ENCODE measurements around the gene ASXL3.

Gene ASXL3

DNA sequence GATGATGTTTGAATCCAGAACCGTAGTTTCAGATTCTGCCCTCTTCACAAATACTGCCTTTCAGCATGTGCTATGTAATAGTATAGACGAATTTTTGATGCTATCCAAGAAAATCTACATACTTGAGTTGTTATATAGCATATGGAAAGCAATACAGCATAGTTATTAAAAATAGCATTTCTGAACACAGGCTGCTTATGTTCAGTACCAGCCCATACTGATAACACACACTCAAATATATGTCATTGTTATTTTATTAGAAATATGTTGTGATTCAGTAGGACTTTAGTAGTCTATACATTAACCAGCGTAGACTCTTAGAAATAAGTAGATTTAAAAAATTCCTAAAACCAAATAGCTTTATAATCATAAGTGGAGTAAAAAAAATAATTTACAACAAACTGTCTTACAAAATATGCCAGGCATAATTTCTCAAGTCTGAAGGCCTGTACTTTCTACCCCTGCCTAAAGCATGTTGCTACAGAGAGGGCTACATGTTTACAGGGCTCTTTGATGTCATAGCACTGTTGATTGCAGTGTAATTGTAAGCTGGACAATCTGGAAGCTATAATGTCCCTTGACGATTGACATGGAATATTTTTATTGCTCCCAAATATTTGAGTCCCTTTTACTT is 86.3 kb downstream of the ASXL3 start:
- DNase-seq (ENCODE audit: low read depth): no peak

DNA sequence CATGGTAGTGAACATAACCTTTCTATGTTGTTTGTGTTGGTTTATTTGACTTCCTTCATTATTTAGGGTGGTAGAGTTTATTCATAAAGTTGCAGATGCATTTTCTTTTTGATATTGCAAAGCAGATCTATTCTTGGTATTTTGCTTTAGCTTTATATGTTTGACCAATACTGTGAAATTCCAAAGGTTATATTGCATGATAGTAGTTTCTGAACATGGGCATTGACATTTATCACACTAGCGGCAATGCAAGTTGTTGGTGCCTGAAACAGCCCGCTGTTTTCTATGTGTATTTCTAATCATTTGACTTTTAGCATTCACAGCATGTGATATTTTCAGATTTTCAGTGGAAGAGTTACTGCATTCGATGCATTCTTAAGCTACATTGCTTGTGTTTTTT is 87.2 kb downstream of the ASXL3 start:
- DNase-seq (ENCODE audit: low read depth): no peak

DNA sequence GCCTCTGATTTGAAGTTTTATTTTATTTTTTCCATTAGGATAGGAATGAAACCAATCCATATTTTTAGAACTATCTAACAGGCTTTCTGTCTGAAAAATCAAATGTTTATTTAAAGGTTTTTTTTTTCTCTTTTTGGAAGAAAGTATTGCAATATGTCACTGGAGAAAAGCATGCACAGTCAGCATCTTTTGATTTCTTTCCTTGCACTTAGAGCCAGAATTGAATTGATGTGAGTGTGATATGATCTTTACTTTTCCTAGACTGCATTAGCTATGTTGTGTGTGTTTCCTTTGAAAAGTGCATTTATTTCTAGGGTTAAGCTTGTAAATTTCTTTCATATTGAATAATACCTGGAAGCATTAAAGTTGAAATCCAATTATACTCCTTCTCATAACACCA is 87.6 kb downstream of the ASXL3 start:
- DNase-seq (ENCODE audit: low read depth): no peak

DNA sequence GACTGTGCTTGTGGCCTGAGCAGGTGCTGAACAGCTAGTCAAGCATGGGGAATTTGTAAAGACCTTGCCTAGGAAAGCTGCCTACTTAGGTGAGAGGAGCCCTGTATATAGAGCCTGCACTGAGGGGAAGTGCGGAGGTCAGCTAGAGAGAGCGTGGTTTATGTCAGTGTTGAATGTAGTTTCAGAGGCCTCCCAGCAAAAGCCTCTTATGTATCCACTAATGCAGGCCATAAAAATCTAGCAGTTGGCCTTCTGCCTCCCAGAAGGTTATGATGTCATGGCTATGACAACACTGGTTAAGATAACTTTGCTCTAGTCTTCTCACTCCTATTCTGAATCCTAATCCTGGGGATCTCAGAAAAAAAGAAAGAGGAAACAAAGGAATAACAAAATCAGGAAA is 88.9 kb downstream of the ASXL3 start:
- no peak for DNase-seq (ENCODE audit: low read depth)

DNA sequence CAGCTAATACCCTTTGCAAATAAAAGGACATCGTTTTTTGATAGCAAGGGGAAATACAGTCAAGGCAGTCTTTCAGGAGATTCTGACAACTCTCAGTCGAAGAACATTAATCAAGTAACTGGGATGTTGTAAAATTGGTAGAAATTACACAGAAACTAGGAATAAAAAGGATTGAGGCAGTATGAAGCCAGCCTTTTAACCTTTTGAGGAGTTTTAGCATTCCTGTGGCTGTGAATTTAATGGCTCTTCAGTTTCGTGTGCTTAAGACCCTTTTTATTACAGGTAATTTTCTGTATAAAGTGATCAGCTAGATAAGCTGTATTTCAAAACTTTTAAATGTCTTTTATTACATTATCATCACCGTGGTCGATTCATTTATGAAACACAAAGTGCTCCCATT is 91.6 kb downstream of the ASXL3 start:
- DNase-seq (ENCODE audit: low read depth): no peak

DNA sequence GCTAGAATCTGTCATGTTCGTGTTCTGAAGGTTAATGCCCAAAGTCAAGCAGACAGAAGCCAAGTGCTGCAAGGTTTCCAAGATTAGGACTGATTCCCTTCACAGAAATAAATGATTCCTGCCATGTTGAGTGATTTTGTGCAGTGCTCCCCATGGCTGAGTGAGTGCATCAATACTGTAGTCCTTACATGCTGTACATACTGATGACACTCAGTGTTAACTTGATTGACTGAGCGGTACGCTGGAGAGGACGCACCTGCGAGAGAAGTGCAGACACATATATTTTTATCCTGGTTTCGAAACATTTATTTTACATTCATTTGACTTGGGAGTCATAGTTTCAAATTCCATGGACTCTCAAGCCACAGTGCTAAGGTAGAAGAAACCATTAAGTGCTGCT is 92.0 kb downstream of the ASXL3 start:
- DNase-seq (ENCODE audit: low read depth): no peak

DNA sequence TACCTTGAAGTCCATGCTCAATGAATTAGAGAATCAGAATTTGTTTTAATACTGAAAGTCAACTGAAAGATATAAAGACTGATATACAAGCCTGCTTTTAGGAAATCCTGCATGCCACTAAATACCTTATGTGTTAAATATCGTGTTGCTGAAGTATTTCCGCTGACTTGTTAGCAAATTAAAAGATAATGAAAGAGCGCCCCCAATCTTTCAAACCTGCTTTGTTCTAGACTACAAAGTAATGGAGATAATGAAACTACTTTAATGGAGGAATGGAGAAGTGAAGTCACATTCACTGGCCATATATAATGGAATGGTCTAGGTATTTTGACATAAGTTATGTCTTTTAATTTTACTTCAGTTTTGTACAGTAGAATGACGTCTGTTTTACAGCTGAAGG is 95.7 kb downstream of the ASXL3 start:
- DNase-seq (ENCODE audit: low read depth): no peak

DNA sequence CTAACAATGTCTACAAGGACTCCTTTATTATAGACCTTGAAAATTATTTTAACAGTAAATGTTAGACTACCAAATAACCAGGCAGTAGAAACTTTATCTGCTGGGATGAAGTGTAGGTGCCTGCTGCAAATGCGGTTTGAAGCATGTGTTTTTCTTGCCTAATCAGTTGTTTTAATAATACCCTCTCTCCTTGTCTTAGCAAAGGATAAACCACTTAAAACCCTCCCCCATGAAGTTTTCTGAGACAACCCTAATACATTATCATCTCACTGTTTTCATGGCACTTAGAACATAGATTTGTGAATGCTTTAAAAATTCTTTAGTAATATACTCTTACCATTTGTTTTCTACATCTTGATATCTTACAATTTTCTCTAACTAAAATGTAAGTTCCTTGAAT is 98.6 kb downstream of the ASXL3 start:
- no peak for DNase-seq (ENCODE audit: low read depth)

DNA sequence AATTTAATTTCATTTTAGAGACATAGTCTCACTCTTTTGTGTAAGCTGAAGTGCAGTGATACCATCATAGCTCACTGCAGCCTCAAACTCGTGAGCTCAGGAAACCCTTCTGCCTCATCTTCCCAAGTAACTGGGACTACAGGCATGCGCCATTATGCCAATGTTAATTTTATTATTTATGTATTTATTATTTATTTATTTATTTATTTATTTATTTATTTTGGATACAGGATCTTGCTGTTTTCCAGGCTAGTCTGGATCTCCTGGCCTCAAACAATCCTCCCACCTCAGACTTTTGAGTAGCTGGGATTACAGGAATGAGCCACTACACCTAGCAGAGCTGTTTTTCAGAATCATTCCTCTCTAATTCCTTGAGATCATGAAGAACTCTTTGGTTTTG is 99.9 kb downstream of the ASXL3 start:
- no peak for DNase-seq (ENCODE audit: low read depth)

DNA sequence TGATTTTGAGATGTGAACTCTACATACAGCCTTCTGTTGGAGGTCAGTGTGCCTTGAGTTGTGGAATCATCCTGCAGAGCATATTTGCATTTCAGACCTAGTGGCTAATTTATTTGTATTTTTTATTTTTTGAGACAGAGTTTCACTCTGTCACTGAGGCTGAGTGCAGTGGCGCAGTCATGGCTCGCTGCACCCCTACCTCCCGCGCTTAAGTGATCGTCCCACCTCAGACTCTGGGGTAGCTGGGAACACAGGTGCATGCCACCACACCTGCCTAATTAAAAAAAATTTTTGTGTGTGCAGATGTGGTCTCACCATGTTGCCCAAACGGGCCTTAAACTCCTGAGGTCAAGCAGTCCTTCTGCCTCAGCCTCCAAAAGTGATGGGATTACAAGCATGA is 104.4 kb downstream of the ASXL3 start:
- DNase-seq (ENCODE audit: low read depth): no peak

DNA sequence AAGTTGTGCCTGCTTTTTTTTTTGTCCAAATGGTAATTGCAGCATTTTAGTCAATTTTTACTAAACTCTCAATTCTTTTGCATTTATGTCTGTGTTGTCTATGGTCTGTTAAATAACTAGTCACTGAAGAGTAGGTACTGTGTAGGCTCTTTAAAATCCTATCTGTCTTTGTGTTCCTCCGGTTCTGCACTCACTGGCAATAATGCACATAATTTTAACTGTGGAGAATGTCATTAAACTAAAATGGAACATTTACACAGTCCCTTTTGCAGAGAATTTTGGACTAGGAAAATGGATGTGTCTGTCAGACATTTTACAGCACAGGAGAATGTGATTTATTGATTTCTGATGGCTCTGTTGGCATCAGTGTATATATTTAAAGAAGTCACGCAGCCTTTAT is 116.6 kb downstream of the ASXL3 start:
- DNase-seq (ENCODE audit: low read depth): no peak

DNA sequence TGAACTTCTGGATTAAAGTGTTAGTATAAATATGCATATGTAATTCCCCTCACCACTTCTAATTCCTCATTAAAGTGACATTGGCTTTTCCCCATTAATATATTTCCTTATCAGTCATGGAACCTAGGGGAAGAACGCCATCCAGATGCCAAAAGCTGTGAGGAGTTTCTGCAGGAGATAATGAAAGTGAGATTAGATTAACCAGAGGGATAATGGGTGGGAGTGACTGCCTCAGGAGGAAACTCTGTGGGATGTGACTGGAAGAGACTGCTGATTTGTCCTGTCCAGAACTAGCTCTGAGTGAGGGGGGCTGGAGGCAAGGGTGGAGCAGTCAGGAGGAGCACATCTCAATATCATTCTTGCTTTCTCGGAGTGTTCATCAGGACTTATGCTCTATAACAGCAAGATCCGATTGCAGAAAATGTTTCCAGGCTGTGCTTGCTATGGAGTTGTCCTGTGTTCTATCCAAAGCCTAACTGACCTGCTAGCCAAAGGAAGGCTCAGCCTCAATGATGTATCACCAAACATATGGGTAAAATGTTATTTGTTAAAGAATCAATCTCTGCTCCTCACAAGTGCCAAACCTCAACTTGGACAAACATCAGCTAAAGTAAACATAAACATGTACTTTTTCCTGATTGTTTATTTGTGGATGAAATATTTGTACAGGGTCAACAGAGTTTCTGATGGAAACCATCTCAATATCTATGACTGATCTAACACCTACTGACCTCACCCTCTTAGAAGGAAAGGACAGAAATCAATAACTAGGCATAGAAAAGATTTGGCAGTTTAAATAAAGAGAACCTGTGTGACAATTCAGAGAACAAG is 118.5 kb downstream of the ASXL3 start:
- no peak for DNase-seq (ENCODE audit: low read depth)

DNA sequence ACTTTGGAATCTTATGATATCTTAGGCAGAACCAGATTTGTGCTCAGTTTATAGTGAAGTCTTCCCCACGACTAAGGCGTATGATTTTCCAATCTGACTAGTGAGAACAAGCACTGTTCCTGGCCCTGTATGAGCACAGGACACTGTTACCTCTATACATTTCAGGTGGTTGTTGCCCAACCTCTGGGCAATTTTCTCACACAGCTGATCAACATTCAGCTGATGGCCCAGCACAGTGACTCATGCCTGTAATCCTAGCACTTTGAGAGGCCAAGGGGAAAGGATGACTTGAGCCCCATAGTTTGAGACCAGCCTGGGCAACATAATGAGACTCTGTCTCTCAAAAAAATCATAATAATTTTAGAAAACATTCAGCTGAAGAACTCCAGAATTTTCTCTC is 119.5 kb downstream of the ASXL3 start:
- no peak for DNase-seq (ENCODE audit: low read depth)

DNA sequence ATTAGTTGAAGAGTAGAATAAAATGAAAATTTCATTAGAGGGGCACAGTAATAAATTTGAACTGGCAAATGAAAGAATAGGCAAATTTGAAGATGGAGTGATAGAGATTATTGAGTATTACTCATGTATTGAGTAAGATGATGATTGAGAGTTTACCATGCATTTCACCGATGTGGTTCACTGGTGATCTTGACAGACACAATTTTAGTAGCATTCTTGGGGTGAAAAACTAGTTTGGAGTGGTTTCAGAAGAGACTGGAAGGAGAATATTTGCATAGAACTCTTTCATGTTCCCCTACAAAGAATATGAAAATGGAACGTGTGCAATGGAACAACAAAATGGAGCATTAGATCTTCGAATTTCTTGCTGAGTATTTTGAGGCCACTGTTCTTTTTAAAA is 121.4 kb downstream of the ASXL3 start:
- no peak for DNase-seq (ENCODE audit: low read depth)

DNA sequence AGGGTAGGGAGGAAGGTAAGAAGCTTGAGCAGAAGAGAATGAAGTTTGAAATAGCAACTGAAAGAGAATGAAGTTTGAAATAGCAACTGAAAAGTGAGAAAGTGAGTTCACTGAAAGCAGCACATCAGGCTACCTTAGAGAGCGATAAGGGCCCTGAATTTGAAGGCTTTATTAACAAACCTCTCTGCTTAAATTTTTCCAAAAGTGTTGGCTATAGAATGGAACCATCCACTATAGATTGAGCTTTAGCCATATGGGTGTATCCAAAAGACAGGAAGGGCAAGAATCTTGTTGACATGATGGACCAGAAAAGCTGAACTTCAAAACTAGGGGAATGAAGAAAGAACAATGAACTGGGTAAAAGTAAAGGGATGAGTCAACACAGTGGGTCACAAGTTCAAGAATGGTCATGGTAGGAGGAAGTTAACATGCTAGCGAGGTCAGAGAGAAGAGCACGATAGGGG is 122.5 kb downstream of the ASXL3 start:
- DNase-seq (ENCODE audit: low read depth): no peak

DNA sequence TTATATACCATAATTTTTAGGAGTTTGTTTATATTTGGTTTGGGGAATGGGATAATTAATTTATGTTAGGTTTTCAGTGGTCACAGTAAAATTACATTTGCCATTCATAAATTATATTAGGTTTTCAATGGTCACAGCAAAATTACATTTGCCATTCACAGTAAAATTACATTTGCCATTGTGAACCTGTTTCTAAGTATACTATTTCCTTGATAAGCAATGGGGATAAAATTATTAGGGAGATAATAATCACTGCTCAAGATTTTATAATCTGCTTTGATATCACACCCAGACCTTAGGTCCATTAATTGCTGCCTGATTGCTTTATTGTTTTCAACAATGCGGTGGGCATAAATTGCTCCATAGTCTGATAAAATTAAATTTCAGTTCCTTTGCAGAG is 124.6 kb downstream of the ASXL3 start:
- no peak for DNase-seq (ENCODE audit: low read depth)

DNA sequence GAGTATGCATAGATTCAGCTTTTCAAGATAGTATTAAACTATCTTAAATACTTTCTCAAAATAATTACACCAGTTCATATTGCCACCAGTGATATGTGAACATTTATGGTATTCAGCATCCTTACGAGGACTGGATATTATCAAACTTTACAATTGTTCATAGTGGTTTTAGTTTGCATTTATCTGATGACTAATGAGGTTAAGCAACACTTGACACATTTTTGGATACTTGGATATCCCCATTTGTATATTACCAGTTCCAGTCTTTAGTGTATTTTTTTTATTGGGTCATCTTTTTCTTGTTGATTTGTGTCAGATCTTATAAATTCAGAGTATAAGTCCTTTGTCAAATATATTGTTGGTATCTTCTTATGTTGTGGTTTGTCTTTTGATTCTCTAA is 128.4 kb downstream of the ASXL3 start:
- no peak for DNase-seq (ENCODE audit: low read depth)

DNA sequence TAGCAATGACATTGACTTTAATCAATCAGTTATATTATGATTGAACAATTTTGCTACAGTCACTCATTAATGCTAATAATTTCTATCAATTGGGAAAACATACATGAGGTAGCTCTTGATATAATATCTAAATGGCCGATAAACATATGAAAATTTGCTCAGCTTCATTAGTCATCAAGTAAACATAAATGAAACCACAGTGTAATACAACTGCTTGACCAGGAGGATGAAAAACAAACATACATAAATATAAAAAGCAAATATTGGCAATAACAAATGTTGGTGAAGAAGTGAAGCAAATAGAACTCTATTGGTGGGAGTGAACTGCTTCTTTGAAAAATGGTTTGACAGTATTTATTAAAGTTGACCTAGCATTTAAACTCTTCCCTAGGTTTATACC is 130.9 kb downstream of the ASXL3 start:
- no peak for DNase-seq (ENCODE audit: low read depth)

DNA sequence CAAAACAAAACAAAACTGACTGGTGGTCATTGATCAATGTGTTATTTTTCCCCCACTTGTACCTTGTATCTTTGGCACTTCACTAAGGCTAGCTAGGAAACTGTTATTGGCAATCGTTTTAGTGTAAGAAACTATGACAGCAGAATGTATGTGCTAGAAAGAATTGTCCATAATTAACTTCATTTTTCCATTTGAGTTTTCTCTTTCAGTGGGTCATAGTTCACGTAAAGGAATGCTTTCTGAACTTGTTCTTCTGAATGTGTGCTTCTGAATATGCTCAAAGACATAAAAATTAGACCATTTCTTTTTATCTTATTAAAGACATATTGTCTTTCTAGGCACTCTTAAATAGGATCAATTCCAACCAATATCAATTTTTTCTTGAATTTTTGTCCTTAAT is 132.2 kb downstream of the ASXL3 start:
- no peak for DNase-seq (ENCODE audit: low read depth)

DNA sequence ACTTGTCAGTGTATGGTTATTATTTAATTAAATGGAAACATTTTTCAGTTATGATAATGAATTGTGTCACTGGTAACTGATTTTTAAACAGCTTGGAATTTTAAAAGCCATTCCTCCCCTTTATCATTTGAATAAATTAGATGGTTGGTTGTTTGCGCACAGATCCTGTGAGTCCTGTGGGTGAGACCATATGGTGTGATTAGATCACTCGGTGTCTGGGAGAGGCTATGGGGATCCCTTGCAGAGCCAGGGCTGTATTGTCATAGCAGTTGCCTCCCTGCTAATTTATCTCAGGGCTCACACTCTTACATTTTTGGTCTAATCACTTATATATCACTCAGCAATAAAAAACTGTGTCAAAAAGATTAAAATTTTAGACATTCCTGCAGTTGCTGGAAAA is 133.5 kb downstream of the ASXL3 start:
- DNase-seq (ENCODE audit: low read depth): no peak

DNA sequence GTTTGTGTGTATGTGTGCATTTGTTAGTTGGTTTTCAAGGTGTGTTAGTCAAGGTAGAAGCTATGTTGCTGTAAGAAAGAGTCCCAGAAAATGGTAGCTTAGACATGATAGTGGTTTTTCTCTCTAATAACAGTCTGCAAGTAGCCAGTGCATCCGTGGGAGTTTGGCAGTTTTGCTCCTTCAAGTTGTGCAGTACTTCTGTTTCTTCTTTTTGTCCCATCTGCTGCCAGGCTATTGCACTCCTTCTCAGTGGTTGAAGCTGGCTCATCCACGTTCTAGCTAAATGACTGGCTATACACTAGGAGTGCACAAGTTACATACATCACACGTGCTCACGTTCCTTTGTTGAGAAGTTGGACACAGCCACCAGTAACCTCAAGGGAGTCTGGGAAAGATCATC is 134.7 kb downstream of the ASXL3 start:
- no peak for DNase-seq (ENCODE audit: low read depth)

DNA sequence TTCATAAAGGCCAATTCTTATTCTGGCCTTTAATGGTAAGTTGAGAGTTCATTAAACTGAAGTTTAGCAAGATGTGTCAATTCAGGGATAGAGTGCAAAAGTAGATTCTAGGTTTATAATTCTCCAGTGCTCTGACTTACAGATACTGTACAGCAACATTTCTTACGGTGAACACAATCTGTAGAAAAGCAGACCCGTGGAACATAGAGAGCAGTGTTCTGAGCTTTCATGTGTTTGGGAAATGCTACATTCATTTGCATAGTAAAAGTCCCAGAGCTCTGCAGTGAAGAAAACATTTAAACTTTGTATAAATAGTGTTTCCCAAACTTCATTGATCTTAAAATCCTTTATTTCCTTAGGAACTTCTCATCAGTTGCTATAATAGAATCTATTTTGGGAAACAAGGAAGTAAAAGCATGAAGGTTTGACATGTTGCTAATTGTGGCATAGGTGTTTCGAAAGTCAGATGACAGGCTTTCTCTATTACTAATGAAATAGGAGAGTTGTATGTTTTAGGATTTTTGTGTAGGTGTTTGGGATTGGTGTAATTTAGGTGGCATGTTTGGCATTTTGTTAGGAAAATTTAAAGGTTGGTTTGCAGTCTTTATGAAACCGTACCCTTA is 138.2 kb downstream of the ASXL3 start:
- DNase-seq (ENCODE audit: low read depth): no peak

DNA sequence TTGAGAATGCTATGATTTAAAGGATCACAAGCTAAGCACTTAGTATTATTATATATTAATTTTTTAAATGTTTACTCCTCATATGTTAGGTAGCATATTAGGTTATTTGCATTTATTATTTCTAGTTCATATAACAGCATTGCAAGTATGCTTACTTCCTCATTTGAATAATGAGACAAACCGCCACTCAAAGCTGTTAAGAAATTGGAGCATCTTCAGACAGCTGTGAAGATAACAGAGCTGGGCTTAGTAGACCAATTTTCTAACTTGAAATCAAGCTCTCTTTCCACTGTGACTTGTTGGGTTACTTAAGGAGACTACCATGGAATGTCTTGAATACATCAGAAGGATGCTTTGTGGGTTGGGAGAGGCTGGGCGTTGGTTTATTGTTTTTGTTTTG is 139.3 kb downstream of the ASXL3 start:
- DNase-seq (ENCODE audit: low read depth): no peak

DNA sequence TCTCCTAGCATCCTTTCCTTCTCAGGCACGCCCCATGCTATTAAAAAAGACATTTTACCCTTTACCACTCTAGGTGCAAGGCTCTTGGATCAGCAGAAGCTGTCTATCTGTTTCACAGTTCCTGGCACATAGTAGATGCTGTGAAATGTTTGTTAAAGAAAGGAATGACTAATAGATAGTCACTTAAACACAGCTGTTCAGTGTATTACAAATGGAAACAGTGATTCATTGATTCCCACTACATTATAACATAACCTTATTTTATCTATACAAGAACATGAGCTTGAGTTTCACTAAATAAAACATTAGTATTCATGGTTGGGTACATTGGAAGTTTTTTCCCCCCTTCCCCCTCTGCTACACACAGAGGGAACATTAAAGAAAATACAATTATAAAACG is 142.1 kb downstream of the ASXL3 start:
- DNase-seq (ENCODE audit: low read depth): no peak
